Measurements from ENCODE around the gene ARNT2.

GRCh38 chr15:80384432-80384831 is 19.8 kb upstream of the ARNT2 start:
- TF ChIP-seq RFX5 (IDR thresholded peaks at IDR 0.05; ENCODE audit: low read depth, low read length) (no peak), CTCF (IDR thresholded peaks at IDR 0.05 in 2 of 3, conservative IDR thresholded peaks at IDR 0.05 in 1 of 3; ENCODE audit: control insufficient read depth in 2 of 3, extremely low read depth in 1 of 3, insufficient read depth in 1 of 3, low read depth in 3 of 3, low read length in 3 of 3) (no peak)

Measured in GM12878 (cell line).